Measurements from ENCODE around the gene SLFN11. TPM values are rescaled to one million over a fixed set of nuclear protein-coding genes. Genes with fewer than 3 reads are reported as not detected.

The SLFN11 gene
- total and polyA plus RNA-seq, 2 of the 8 experiments (the other 6 are each of a cell fraction or from before 2014, with no cell fraction given) = 0.11 to 0.28 TPM

DNA sequence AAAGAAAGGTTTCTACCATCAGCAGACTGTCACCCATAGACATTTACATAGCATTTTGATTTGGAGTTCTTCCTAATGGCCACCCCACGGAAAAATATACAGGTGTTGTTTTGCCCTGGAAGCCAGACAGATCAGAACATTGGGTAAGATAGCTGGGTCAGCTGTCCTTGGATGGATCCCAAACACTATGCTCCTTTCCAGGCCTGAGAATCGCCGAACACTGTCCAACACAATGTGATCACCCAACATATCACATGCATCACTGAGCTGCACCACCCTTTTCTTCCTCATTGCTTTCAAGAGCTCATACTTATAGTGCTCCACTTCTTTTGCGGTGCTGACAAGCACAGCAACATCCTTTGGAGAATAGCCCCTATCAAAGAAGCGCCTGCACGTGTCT lies 21.1 kb downstream of the SLFN11 start (continued):
- TF ChIP-seq, protein P1, sequence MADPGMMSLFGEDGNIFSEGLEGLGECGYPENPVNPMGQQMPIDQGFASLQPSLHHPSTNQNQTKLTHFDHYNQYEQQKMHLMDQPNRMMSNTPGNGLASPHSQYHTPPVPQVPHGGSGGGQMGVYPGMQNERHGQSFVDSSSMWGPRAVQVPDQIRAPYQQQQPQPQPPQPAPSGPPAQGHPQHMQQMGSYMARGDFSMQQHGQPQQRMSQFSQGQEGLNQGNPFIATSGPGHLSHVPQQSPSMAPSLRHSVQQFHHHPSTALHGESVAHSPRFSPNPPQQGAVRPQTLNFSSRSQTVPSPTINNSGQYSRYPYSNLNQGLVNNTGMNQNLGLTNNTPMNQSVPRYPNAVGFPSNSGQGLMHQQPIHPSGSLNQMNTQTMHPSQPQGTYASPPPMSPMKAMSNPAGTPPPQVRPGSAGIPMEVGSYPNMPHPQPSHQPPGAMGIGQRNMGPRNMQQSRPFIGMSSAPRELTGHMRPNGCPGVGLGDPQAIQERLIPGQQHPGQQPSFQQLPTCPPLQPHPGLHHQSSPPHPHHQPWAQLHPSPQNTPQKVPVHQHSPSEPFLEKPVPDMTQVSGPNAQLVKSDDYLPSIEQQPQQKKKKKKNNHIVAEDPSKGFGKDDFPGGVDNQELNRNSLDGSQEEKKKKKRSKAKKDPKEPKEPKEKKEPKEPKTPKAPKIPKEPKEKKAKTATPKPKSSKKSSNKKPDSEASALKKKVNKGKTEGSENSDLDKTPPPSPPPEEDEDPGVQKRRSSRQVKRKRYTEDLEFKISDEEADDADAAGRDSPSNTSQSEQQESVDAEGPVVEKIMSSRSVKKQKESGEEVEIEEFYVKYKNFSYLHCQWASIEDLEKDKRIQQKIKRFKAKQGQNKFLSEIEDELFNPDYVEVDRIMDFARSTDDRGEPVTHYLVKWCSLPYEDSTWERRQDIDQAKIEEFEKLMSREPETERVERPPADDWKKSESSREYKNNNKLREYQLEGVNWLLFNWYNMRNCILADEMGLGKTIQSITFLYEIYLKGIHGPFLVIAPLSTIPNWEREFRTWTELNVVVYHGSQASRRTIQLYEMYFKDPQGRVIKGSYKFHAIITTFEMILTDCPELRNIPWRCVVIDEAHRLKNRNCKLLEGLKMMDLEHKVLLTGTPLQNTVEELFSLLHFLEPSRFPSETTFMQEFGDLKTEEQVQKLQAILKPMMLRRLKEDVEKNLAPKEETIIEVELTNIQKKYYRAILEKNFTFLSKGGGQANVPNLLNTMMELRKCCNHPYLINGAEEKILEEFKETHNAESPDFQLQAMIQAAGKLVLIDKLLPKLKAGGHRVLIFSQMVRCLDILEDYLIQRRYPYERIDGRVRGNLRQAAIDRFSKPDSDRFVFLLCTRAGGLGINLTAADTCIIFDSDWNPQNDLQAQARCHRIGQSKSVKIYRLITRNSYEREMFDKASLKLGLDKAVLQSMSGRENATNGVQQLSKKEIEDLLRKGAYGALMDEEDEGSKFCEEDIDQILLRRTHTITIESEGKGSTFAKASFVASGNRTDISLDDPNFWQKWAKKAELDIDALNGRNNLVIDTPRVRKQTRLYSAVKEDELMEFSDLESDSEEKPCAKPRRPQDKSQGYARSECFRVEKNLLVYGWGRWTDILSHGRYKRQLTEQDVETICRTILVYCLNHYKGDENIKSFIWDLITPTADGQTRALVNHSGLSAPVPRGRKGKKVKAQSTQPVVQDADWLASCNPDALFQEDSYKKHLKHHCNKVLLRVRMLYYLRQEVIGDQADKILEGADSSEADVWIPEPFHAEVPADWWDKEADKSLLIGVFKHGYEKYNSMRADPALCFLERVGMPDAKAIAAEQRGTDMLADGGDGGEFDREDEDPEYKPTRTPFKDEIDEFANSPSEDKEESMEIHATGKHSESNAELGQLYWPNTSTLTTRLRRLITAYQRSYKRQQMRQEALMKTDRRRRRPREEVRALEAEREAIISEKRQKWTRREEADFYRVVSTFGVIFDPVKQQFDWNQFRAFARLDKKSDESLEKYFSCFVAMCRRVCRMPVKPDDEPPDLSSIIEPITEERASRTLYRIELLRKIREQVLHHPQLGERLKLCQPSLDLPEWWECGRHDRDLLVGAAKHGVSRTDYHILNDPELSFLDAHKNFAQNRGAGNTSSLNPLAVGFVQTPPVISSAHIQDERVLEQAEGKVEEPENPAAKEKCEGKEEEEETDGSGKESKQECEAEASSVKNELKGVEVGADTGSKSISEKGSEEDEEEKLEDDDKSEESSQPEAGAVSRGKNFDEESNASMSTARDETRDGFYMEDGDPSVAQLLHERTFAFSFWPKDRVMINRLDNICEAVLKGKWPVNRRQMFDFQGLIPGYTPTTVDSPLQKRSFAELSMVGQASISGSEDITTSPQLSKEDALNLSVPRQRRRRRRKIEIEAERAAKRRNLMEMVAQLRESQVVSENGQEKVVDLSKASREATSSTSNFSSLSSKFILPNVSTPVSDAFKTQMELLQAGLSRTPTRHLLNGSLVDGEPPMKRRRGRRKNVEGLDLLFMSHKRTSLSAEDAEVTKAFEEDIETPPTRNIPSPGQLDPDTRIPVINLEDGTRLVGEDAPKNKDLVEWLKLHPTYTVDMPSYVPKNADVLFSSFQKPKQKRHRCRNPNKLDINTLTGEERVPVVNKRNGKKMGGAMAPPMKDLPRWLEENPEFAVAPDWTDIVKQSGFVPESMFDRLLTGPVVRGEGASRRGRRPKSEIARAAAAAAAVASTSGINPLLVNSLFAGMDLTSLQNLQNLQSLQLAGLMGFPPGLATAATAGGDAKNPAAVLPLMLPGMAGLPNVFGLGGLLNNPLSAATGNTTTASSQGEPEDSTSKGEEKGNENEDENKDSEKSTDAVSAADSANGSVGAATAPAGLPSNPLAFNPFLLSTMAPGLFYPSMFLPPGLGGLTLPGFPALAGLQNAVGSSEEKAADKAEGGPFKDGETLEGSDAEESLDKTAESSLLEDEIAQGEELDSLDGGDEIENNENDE (IDR thresholded peaks at IDR 0.05; ENCODE audit: insufficient replicate concordance, low read length) = no peak
- no peak for TF ChIP-seq TCF12 (IDR thresholded peaks at IDR 0.05; ENCODE audit: low read depth, low read length)
- TF ChIP-seq TBP (IDR thresholded peaks at IDR 0.05; ENCODE audit: low read depth, low read length) = no peak
- TF ChIP-seq SUZ12 (IDR thresholded peaks at IDR 0.05; ENCODE audit: low read length) = no peak
- TF ChIP-seq POU5F1 (IDR thresholded peaks at IDR 0.05; ENCODE audit: low read depth, low read length) = no peak
- no peak for TF ChIP-seq HDAC6 (IDR thresholded peaks at IDR 0.05; ENCODE audit: low read depth, low read length)
- TF ChIP-seq NANOG (IDR thresholded peaks at IDR 0.05; ENCODE audit: insufficient read depth, low read depth, low read length, poor library complexity, severe bottlenecking) = no peak
- no peak for TF ChIP-seq CREB1 (IDR thresholded peaks at IDR 0.05)
- no peak for TF ChIP-seq ZNF274 (IDR thresholded peaks at IDR 0.05; ENCODE audit: borderline replicate concordance, extremely low read depth, low read length)
- no peak for TF ChIP-seq SIRT6 (IDR thresholded peaks at IDR 0.05; ENCODE audit: low read length)
- no peak for TF ChIP-seq GABPA (IDR thresholded peaks at IDR 0.05; ENCODE audit: borderline replicate concordance, insufficient read depth, low read length)
- no peak for TF ChIP-seq BACH1 (IDR thresholded peaks at IDR 0.05; ENCODE audit: low read length)
- TF ChIP-seq, protein P2, sequence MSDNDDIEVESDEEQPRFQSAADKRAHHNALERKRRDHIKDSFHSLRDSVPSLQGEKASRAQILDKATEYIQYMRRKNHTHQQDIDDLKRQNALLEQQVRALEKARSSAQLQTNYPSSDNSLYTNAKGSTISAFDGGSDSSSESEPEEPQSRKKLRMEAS (IDR thresholded peaks at IDR 0.05) = no peak

All from H1 (cell line).